K562 (cell line): Measurements from ENCODE around the gene SHH. TPM values are rescaled to one million over a fixed set of nuclear protein-coding genes. Genes with fewer than 3 reads are reported as not detected.

Experiments used
- ATAC-seq: fragments of 200-7000 bp; cut with Tn5 transposase; 3 replicates; pipeline ENCODE4 v1.9.1; 2020; ENCODE audit warnings: moderate library complexity
- BruUV-seq: library from RNA; stranded (reverse); fragments of 400-500 nt; replicated peaks from 2 replicates; lab custom pipeline; 2021; lab: Mats Ljungman, UMichigan
- CTCF ChIA-PET: fragments of 300-600 bp; formaldehyde crosslinking; extraction: SDS; loops from one replicate; lab custom pipeline; 2021; ENCODE audit warnings: low intra/inter-chr PET ratio; lab: Yijun Ruan, JAX
- POLR2A ChIA-PET: fragments of 300-600, 350-650 bp; sonication (Branson Sonifier 250); formaldehyde crosslinking; extraction: SDS; loops from one replicate; lab custom pipeline; 2021; ENCODE audit warnings: antibody characterized with exemption, inconsistent platforms; lab: Yijun Ruan, JAX
- DNase-seq, 4 experiments: peaks; one replicate each; pipeline versions ENCODE4 v3.0.0 to v3.0.0-alpha.2; 2011 to 2018; ENCODE audit warnings: low spot score in 3 of 4, mixed read lengths in 3 of 4; ENCODE audit errors: extremely low read depth in 1 of 4
- FAIRE-seq: peaks from 2 replicates; lab custom pipeline; 2011; peaks lifted over from hg19 to GRCh38; lab: Jason Lieb, UNC
- H2AFZ ChIP-seq: 2 replicates; pipeline ENCODE4 v1.6.0; 2011; ENCODE audit warnings: low read depth, low read length, control low read depth, inconsistent platforms
- H3K27ac ChIP-seq: fragments of 200-600 bp; 3 replicates; pipeline ENCODE4 v1.8.0; 2011; ENCODE audit warnings: low read depth, mild to moderate bottlenecking, control low read depth, inconsistent platforms, low read length, moderate library complexity, mixed read lengths; ENCODE audit errors: extremely low read depth
- H3K27me3 ChIP-seq, 2 experiments: fragments of 300-600 bp in 1 of 2; 2 replicates in 1 of 2; 3 replicates in 1 of 2; pipeline versions ENCODE4 v1.6.0 to v1.8.0; 2011; ENCODE audit warnings: inconsistent platforms in 2 of 2, low read length in 2 of 2, mild to moderate bottlenecking in 1 of 2, mixed read lengths in 1 of 2, moderate library complexity in 1 of 2; ENCODE audit not compliant: control insufficient read depth in 2 of 2, insufficient read depth in 2 of 2
- H3K36me3 ChIP-seq: fragments of 300-600 bp; 3 replicates; pipeline ENCODE4 v1.8.0; 2011; ENCODE audit warnings: mild to moderate bottlenecking, low read length, inconsistent platforms; ENCODE audit not compliant: control insufficient read depth, insufficient read depth
- H3K4me1 ChIP-seq, 2 experiments: fragments of 200-600 bp in 1 of 2; replicated peaks in 1 of 2; 2 replicates in 1 of 2; 3 replicates in 1 of 2; pipeline versions ENCODE4 v1.5.1 to v1.8.0; 2011; ENCODE audit warnings: inconsistent platforms in 2 of 2, low read length in 2 of 2, mild to moderate bottlenecking in 1 of 2, mixed read lengths in 1 of 2, moderate library complexity in 1 of 2; ENCODE audit not compliant: control insufficient read depth in 2 of 2, insufficient read depth in 2 of 2
- H3K4me2 ChIP-seq: 2 replicates; pipeline ENCODE4 v1.6.1; 2011; ENCODE audit warnings: low read length, control low read depth, inconsistent platforms, mixed read lengths; ENCODE audit not compliant: insufficient read depth
- H3K4me3 ChIP-seq: fragments of 200-600 bp; sonication (generic), shearing (Covaris generic); 2 replicates; pipeline ENCODE4 v1.5.1; 2016; ENCODE audit warnings: control low read depth, inconsistent platforms
- H3K79me2 ChIP-seq: fragments of 200-600 bp; 3 replicates; pipeline ENCODE4 v1.8.0; 2011; ENCODE audit warnings: low read length, inconsistent platforms; ENCODE audit not compliant: control insufficient read depth, insufficient read depth
- H3K9ac ChIP-seq, 2 experiments: 2 replicates each; pipeline versions ENCODE4 v1.6.0 to v1.6.1; 2011; ENCODE audit warnings: low read depth in 2 of 2, low read length in 2 of 2, control low read depth in 1 of 2, inconsistent platforms in 1 of 2, mild to moderate bottlenecking in 1 of 2, mixed read lengths in 1 of 2; ENCODE audit not compliant: insufficient read depth in 1 of 2
- H3K9me1 ChIP-seq: one replicate; pipeline ENCODE4 v1.6.0; 2011; ENCODE audit warnings: inconsistent platforms, mild to moderate bottlenecking, low read length, moderate library complexity; ENCODE audit not compliant: control insufficient read depth, insufficient read depth
- H3K9me3 ChIP-seq: replicated peaks from 2 replicates; pipeline ENCODE4 v1.5.1; 2011; ENCODE audit warnings: low read depth, low read length, inconsistent platforms; ENCODE audit not compliant: control insufficient read depth, insufficient read depth
- H4K20me1 ChIP-seq: replicated peaks from 2 replicates; pipeline ENCODE4 v1.6.1; 2011; ENCODE audit warnings: low read length, inconsistent platforms, mixed read lengths; ENCODE audit not compliant: control insufficient read depth, insufficient read depth
- ATF1 ChIP-seq, 2 experiments: fragments of 450-650 bp in 1 of 2; IDR thresholded peaks; 2 replicates each; pipeline ENCODE4 v1.6.1; 2016; ENCODE audit warnings: missing compliant biosample characterization in 1 of 2, missing genetic modification characterization in 1 of 2
- CCAR2 ChIP-seq: fragments of 200-400 bp; formaldehyde crosslinking; IDR thresholded peaks from 2 replicates; pipeline ENCODE4 v1.6.1; 2017; ENCODE audit warnings: mild to moderate bottlenecking, low read depth, low read length
- E2F6 ChIP-seq, 2 experiments: IDR thresholded peaks; 2 replicates each; pipeline ENCODE4 v1.6.1; 2011; ENCODE audit warnings: borderline replicate concordance in 1 of 2, control low read depth in 1 of 2, low read depth in 1 of 2, low read length in 1 of 2, mild to moderate bottlenecking in 1 of 2, mixed read lengths in 1 of 2, moderate library complexity in 1 of 2; ENCODE audit not compliant: insufficient read depth in 1 of 2, insufficient read length in 1 of 2, poor library complexity in 1 of 2, severe bottlenecking in 1 of 2; ENCODE audit errors: extremely low read depth in 1 of 2
- FUS ChIP-seq: fragments of 200-400 bp; formaldehyde crosslinking; optimal IDR thresholded peaks from 2 replicates; pipeline ENCODE3; 2017; ENCODE audit warnings: low read depth, low read length
- NCOA4 ChIP-seq: fragments of 450-650 bp; IDR thresholded peaks from 2 replicates; pipeline ENCODE4 v1.6.1; 2018; ENCODE audit warnings: mild to moderate bottlenecking; ENCODE audit not compliant: partially characterized antibody
- PCBP1 ChIP-seq: fragments of 200-400 bp; formaldehyde crosslinking; IDR thresholded peaks from 2 replicates; pipeline ENCODE4 v1.6.1; 2018; ENCODE audit warnings: mild to moderate bottlenecking, low read depth, low read length; ENCODE audit not compliant: poor library complexity, severe bottlenecking
- POLR2AphosphoS2 ChIP-seq: IDR thresholded peaks from 2 replicates; pipeline ENCODE4 v1.6.1; 2012; ENCODE audit warnings: low read length, improper control_type of control experiment
- SRSF3 ChIP-seq: fragments of 200-400 bp; formaldehyde crosslinking; IDR thresholded peaks from 2 replicates; pipeline ENCODE4 v1.6.1; 2016; ENCODE audit warnings: mild to moderate bottlenecking, low read length, moderate library complexity; ENCODE audit not compliant: insufficient read depth
- SRSF7 ChIP-seq: fragments of 200-400 bp; formaldehyde crosslinking; optimal IDR thresholded peaks from 2 replicates; pipeline ENCODE3; 2017; ENCODE audit warnings: mild to moderate bottlenecking, low read depth, low read length
- TARDBP ChIP-seq: fragments of 450-650 bp; IDR thresholded peaks from 2 replicates; pipeline ENCODE4 v1.6.1; 2016
- VEZF1 ChIP-seq: fragments of 200-800 bp; sonication (Bioruptor generic); IDR thresholded peaks from 2 replicates; pipeline ENCODE4 v1.6.1; 2017; ENCODE audit warnings: missing genetic modification characterization, missing compliant biosample characterization
- ZNF165 ChIP-seq: fragments of 250-450 bp; sonication (Bioruptor Pico); IDR thresholded peaks from 2 replicates; pipeline ENCODE4 v1.4.0; 2020; ENCODE audit warnings: borderline replicate concordance
- WGBS: fragments of 100-300 bp; shearing (Covaris generic); methylation state at CpG from one replicate; pipeline ENCODE4 v1.1.6; 2016; ENCODE audit warnings: low coverage, mixed read lengths; ENCODE audit not compliant: insufficient coverage; ENCODE audit errors: missing lambda C conversion rate; 5-methylcytosine and 5-hydroxymethylcytosine counted together
- in situ Hi-C: fragments of 300-500 bp; cut with MboI; formaldehyde crosslinking; loops from 4 replicates; pipeline ENCODE4 v1.15.0; 2018; ENCODE audit warnings: inconsistent platforms, mixed read lengths
- intact Hi-C: fragments of 100-400 bp; cut with micrococcal nuclease; formaldehyde crosslinking; loops from 2 replicates; pipeline ENCODE4 v1.14.2; 2022
- polyA plus RNA-seq, 8 experiments: library from polyadenylated mRNA; depleted of rRNA in 4 of 8; stranded (reverse) in 5 of 8; unstranded in 3 of 8; fragments of >200 nt; fragmentation: Nextera tagmentation in 2 of 8; fragmentation: Illumina TruSeq in 1 of 8; extraction: Ambion mirVana in 2 of 8; extraction: Trizol in 1 of 8; gene quantifications; 2 replicates each; pipeline versions ENCODE4 v1.2.1 to v1.2.3, GENCODE V29; 2011 to 2014; ENCODE audit warnings: inconsistent platforms in 1 of 8, missing spikeins in 1 of 8
- total RNA-seq, 7 experiments: library from RNA; depleted of rRNA in 6 of 7; stranded (reverse); fragments of >200 nt in 6 of 7; fragmentation: Illumina TruSeq in 2 of 7; extraction: Trizol in 2 of 7; gene quantifications; 2 replicates each; pipeline versions ENCODE4 v1.2.1 to v1.2.3, GENCODE V29; 2011 to 2021; ENCODE audit warnings: low replicate concordance in 1 of 7
- TF ChIP-seq, protein P1 (sequence below): sonication (generic); formaldehyde crosslinking; IDR thresholded peaks from 2 replicates; pipeline ENCODE4 v1.8.1; 2022; ENCODE audit warnings: missing genetic modification reagents

The SHH gene
- total and polyA plus RNA-seq, 9 of the 15 experiments (the other 6 are each of a cell fraction or from before 2014, with no cell fraction given), result 0.09 TPM; not detected in 8

DNA sequence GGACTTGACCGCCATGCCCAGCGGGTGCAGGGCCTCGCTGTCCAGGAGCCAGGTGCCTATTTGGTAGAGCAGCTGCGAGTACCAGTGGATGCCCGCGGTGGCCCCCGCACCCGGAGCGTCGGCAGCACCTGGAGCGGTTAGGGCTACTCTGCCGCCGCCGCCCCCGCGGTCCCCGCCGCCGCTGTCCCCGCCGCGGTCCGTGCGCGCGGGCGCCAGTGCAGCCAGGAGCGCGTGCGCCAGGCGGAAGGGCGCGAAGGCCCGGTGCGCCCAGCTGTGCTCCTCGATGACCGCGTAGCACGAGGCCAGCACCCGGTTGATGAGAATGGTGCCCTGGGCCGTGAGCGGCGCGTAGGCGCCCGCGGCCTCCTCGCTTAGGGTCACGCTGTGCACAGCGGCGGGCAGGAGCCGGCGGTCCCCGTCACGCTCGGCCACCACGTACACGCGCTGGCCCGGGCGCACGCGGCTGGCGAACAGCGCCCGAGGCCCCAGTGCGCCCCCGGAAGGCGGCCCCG, 9.3 kb downstream of the SHH start:
- FAIRE-seq, result no peak
- Histone ChIP-seq H3K27me3 (peaks cover 46 to 71% of the 10 kb centered on the region in 2 experiments), H3K4me3 (no peak overlapping the region), H3K36me3 (no peaks in the 10 kb centered on the region), H4K20me1 (peaks cover 15% of the 10 kb centered on the region), H3K4me2 (no peak overlapping the region), H3K27ac (no peak overlapping the region), H3K9ac (no peak overlapping the region), H3K9me1 (no peaks in the 10 kb centered on the region), H2AFZ (no peak overlapping the region), H3K4me1 (peaks cover 0 to 26% of the 10 kb centered on the region in 2 experiments; a peak in 2 of 5 replicates), H3K9me3 (no peaks in the 10 kb centered on the region), H3K79me2 (no peaks in the 10 kb centered on the region)
- no peak for TF ChIP-seq FUS
- TF ChIP-seq NCOA4, result no peak
- no peak for TF ChIP-seq CCAR2
- TF ChIP-seq VEZF1 (CRISPR knock-in tag), result no peak
- TF ChIP-seq TARDBP, result no peak
- no peak for TF ChIP-seq PCBP1
- no peak for TF ChIP-seq E2F6 (IDR thresholded peaks at IDR 0.05; ENCODE audit: borderline replicate concordance in 1 of 2, extremely low read depth in 1 of 2, insufficient read depth in 1 of 2, insufficient read length in 1 of 2, low read depth in 1 of 2, low read length in 1 of 2, poor library complexity in 1 of 2, severe bottlenecking in 1 of 2)
- no peak for TF ChIP-seq SRSF3
- no peak for TF ChIP-seq POLR2AphosphoS2
- TF ChIP-seq, protein P1, sequence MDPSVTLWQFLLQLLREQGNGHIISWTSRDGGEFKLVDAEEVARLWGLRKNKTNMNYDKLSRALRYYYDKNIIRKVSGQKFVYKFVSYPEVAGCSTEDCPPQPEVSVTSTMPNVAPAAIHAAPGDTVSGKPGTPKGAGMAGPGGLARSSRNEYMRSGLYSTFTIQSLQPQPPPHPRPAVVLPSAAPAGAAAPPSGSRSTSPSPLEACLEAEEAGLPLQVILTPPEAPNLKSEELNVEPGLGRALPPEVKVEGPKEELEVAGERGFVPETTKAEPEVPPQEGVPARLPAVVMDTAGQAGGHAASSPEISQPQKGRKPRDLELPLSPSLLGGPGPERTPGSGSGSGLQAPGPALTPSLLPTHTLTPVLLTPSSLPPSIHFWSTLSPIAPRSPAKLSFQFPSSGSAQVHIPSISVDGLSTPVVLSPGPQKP (CRISPR knock-in tag), result no peak
- no peak for TF ChIP-seq ATF1 (CRISPR knock-in tag; IDR thresholded peaks at IDR 0.05)
- no peak for TF ChIP-seq ATF1 (tag; IDR thresholded peaks at IDR 0.05)
- no peak for TF ChIP-seq ZNF165 (CRISPR knock-in tag)
- TF ChIP-seq SRSF7, result no peak
- no peak for DNase-seq
- intact Hi-C loops, result loop anchor here (10.0 kb wide), 1 partner anchor 842 kb away; the partner anchor contains the start of gene RNF32
- BruUV-seq, result no TSS peak
- ChIA-PET POLR2A (no interaction called here), CTCF (no interaction called here)
- no peak for ATAC-seq
- WGBS, result 69% methylated on average over 51 of the region's 70 CpGs
- in situ Hi-C loops, result loop anchor here (10.0 kb wide), 1 partner anchor 1472 kb away; no protein-coding TSS in a partner anchor
